SK-N-SH (cell line): ENCODE results near the gene RAB42. TPM values are rescaled to one million over a fixed set of nuclear protein-coding genes. Genes with fewer than 3 reads are reported as not detected.

Experiments
- CTCF ChIA-PET: fragments of 300-600, 350-600 bp; formaldehyde crosslinking; extraction: SDS; loops from one replicate; lab custom pipeline; 2021; lab: Yijun Ruan, JAX
- POLR2A ChIA-PET: fragments of 350-600 bp; sonication (Branson Sonifier 250); formaldehyde crosslinking; extraction: SDS; loops from one replicate; lab custom pipeline; 2020; ENCODE audit warnings: antibody characterized with exemption, inconsistent platforms; lab: Yijun Ruan, JAX
- DNase-seq: peaks from one replicate; pipeline ENCODE4 v3.0.0; 2012
- H2AFZ ChIP-seq: fragments of 200-600 bp; sonication (generic); 2 replicates; pipeline ENCODE4 v1.8.1; 2016; ENCODE audit warnings: antibody characterized with exemption, mild to moderate bottlenecking, low read depth
- H3F3A ChIP-seq: fragments of 200-600 bp; sonication (generic); replicated peaks from 2 replicates; pipeline ENCODE3; 2016; ENCODE audit warnings: antibody characterized with exemption, mild to moderate bottlenecking; ENCODE audit not compliant: insufficient read depth
- H3K27ac ChIP-seq, 2 experiments: fragments of 200-500 bp in 1 of 2; fragments of 200-600 bp in 1 of 2; sonication (Bioruptor generic) in 1 of 2; sonication (generic), shearing (Covaris generic) in 1 of 2; 2 replicates each; pipeline versions ENCODE4 v1.5.1 to v1.6.1; 2014 to 2016; ENCODE audit warnings: low read depth in 2 of 2, inconsistent platforms in 1 of 2, low read length in 1 of 2, mild to moderate bottlenecking in 1 of 2, mixed read lengths in 1 of 2
- H3K27me3 ChIP-seq: fragments of 200-600 bp; sonication (generic), shearing (Covaris generic); 2 replicates; pipeline ENCODE4 v1.6.1; 2016; ENCODE audit warnings: mixed run types; ENCODE audit not compliant: insufficient read depth
- H3K36me3 ChIP-seq, 2 experiments: fragments of 200-500 bp in 1 of 2; fragments of 200-600 bp in 1 of 2; sonication (Bioruptor generic) in 1 of 2; sonication (generic) in 1 of 2; replicated peaks in 1 of 2; 2 replicates each; pipeline versions ENCODE3 to v1.5.1; 2014 to 2016; ENCODE audit warnings: low read length in 1 of 2, mild to moderate bottlenecking in 1 of 2; ENCODE audit not compliant: insufficient read depth in 2 of 2, control insufficient read depth in 1 of 2
- H3K4me1 ChIP-seq, 2 experiments: fragments of 200-500 bp in 1 of 2; fragments of 200-600 bp in 1 of 2; sonication (Bioruptor generic) in 1 of 2; sonication (generic), shearing (Covaris generic) in 1 of 2; 2 replicates each; pipeline versions ENCODE4 v1.5.1 to v1.6.1; 2014 to 2016; ENCODE audit warnings: low read depth in 1 of 2, low read length in 1 of 2, mixed run types in 1 of 2; ENCODE audit not compliant: insufficient read depth in 2 of 2, control insufficient read depth in 1 of 2
- H3K4me2 ChIP-seq: fragments of 200-600 bp; sonication (generic), shearing (Covaris generic); 2 replicates; pipeline ENCODE4 v1.6.1; 2017; ENCODE audit warnings: mixed run types
- H3K4me3 ChIP-seq, 2 experiments: fragments of 200-500 bp in 1 of 2; fragments of 200-600 bp in 1 of 2; sonication (Bioruptor generic) in 1 of 2; sonication (generic), shearing (Covaris generic) in 1 of 2; 2 replicates each; pipeline versions ENCODE4 v1.5.1 to v1.8.1; 2014 to 2016; ENCODE audit warnings: low read depth in 2 of 2, inconsistent platforms in 1 of 2, low read length in 1 of 2, mild to moderate bottlenecking in 1 of 2, mixed read lengths in 1 of 2, moderate library complexity in 1 of 2
- H3K79me2 ChIP-seq: fragments of 200-600 bp; sonication (generic); 2 replicates; pipeline ENCODE4 v1.8.1; 2017; ENCODE audit warnings: mild to moderate bottlenecking; ENCODE audit not compliant: insufficient read depth
- H3K9ac ChIP-seq: fragments of 200-600 bp; sonication (generic); 2 replicates; pipeline ENCODE4 v1.6.1; 2017; ENCODE audit warnings: mixed run types
- H3K9me2 ChIP-seq: fragments of 200-600 bp; sonication (generic); 2 replicates; pipeline ENCODE4 v1.6.1; 2017; ENCODE audit warnings: mixed run types
- H3K9me3 ChIP-seq: fragments of 200-600 bp; sonication (generic); 2 replicates; pipeline ENCODE4 v1.6.1; 2017; ENCODE audit warnings: mixed run types, mild to moderate bottlenecking, moderate library complexity
- H4K20me1 ChIP-seq: fragments of 200-600 bp; sonication (generic); 2 replicates; pipeline ENCODE4 v1.6.1; 2017; ENCODE audit warnings: mild to moderate bottlenecking, mixed run types; ENCODE audit not compliant: insufficient read depth
- ELF1 ChIP-seq: IDR thresholded peaks from 2 replicates; pipeline ENCODE4 v1.4.0; 2012
- FOSL2 ChIP-seq: IDR thresholded peaks from 2 replicates; pipeline ENCODE4 v1.4.0; 2012; ENCODE audit warnings: low read depth, mild to moderate bottlenecking, moderate library complexity, borderline replicate concordance
- JUND ChIP-seq: IDR thresholded peaks from 2 replicates; pipeline ENCODE4 v1.4.0; 2012
- POLR2AphosphoS5 ChIP-seq: IDR thresholded peaks from 2 replicates; pipeline ENCODE4 v1.6.1; 2012; ENCODE audit warnings: low read depth, low read length
- RAD21 ChIP-seq: IDR thresholded peaks from 2 replicates; pipeline ENCODE4 v1.6.1; 2012; ENCODE audit warnings: mild to moderate bottlenecking, low read length
- RCOR1 ChIP-seq: fragments of 150-350 bp; IDR thresholded peaks from 2 replicates; pipeline ENCODE4 v1.6.1; 2017; ENCODE audit warnings: antibody characterized with exemption, low read length
- RFX5 ChIP-seq: IDR thresholded peaks from 2 replicates; pipeline ENCODE4 v1.6.1; 2012; ENCODE audit warnings: mild to moderate bottlenecking, improper control_type of control experiment, low read length
- RXRA ChIP-seq: IDR thresholded peaks from 2 replicates; pipeline ENCODE4 v1.4.0; 2012; ENCODE audit warnings: low read depth, mild to moderate bottlenecking, borderline replicate concordance
- SIN3A ChIP-seq: IDR thresholded peaks from 2 replicates; pipeline ENCODE4 v1.6.1; 2012; ENCODE audit warnings: low read depth, mild to moderate bottlenecking, low read length, moderate library complexity, borderline replicate concordance
- SMC3 ChIP-seq: IDR thresholded peaks from 2 replicates; pipeline ENCODE4 v1.6.1; 2012; ENCODE audit warnings: low read depth, low read length, improper control_type of control experiment
- TAF1 ChIP-seq: IDR thresholded peaks from 2 replicates; pipeline ENCODE4 v1.6.1; 2012; ENCODE audit warnings: low read depth, mild to moderate bottlenecking, low read length, moderate library complexity, borderline replicate concordance
- TEAD4 ChIP-seq: IDR thresholded peaks from 2 replicates; pipeline ENCODE4 v1.4.0; 2012; ENCODE audit warnings: mild to moderate bottlenecking, borderline replicate concordance; ENCODE audit not compliant: insufficient read depth
- YY1 ChIP-seq: IDR thresholded peaks from 2 replicates; pipeline ENCODE4 v1.4.0; 2012; ENCODE audit warnings: low read depth, mild to moderate bottlenecking
- WGBS: methylation state at CpG from one replicate; pipeline ENCODE4 v1.1.6; 2017; ENCODE audit warnings: low lambda C conversion rate; 5-methylcytosine and 5-hydroxymethylcytosine counted together
- polyA plus RNA-seq, 3 experiments: library from polyadenylated mRNA; depleted of rRNA; stranded (reverse); fragments of >200 nt; gene quantifications; 2 replicates each; pipeline ENCODE4 v1.2.3, GENCODE V29; 2012
- TF ChIP-seq, protein P1 (sequence below): IDR thresholded peaks from 2 replicates; pipeline ENCODE4 v1.6.1; 2012; ENCODE audit warnings: mild to moderate bottlenecking, low read depth, low read length, moderate library complexity
- TF ChIP-seq, protein P2 (sequence below): IDR thresholded peaks from 2 replicates; pipeline ENCODE4 v1.4.0; 2012; ENCODE audit warnings: low read depth
- TF ChIP-seq, protein P3 (sequence below): fragments of 150-350 bp; IDR thresholded peaks from 2 replicates; pipeline ENCODE4 v1.6.1; 2017; ENCODE audit warnings: antibody characterized with exemption, low read length, low read depth, borderline replicate concordance
- TF ChIP-seq, protein P4 (sequence below): fragments of 200-600 bp; sonication (generic); IDR thresholded peaks from 2 replicates; pipeline ENCODE4 v1.6.1; 2017; ENCODE audit warnings: antibody characterized with exemption, mild to moderate bottlenecking, moderate library complexity

RAB42 gene
- polyA plus RNA-seq, 1 of the 3 experiments (the other 2 are of a cell fraction), result 4.6 TPM

DNA sequence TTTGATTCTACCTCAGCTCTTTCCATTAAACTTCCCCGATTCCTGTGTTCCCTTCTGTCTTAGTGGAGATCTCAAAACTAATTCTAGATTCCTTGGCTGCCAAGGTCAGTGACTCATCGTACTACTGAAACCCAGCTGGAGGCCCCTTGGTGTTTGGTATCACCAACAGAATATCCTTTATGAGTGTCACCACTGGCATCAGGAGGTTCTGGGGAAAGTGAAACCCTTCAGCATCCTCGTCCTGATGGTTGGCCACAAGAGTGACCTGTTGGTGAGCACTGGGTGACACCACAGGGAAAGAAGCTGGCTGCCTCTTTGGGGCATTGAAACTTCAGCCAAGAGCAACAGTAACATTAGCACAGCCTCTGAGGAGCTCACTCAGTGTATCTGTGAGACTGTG lies 9.6 kb downstream of the RAB42 start (continued):
- peak; percentile 31; the same call in 1 of the 2 replicates for TF ChIP-seq RXRA
- TF ChIP-seq, protein P1, sequence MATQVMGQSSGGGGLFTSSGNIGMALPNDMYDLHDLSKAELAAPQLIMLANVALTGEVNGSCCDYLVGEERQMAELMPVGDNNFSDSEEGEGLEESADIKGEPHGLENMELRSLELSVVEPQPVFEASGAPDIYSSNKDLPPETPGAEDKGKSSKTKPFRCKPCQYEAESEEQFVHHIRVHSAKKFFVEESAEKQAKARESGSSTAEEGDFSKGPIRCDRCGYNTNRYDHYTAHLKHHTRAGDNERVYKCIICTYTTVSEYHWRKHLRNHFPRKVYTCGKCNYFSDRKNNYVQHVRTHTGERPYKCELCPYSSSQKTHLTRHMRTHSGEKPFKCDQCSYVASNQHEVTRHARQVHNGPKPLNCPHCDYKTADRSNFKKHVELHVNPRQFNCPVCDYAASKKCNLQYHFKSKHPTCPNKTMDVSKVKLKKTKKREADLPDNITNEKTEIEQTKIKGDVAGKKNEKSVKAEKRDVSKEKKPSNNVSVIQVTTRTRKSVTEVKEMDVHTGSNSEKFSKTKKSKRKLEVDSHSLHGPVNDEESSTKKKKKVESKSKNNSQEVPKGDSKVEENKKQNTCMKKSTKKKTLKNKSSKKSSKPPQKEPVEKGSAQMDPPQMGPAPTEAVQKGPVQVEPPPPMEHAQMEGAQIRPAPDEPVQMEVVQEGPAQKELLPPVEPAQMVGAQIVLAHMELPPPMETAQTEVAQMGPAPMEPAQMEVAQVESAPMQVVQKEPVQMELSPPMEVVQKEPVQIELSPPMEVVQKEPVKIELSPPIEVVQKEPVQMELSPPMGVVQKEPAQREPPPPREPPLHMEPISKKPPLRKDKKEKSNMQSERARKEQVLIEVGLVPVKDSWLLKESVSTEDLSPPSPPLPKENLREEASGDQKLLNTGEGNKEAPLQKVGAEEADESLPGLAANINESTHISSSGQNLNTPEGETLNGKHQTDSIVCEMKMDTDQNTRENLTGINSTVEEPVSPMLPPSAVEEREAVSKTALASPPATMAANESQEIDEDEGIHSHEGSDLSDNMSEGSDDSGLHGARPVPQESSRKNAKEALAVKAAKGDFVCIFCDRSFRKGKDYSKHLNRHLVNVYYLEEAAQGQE, result peak; percentile 40; the same call in 1 of the 2 replicates
- peak; percentile 95 for TF ChIP-seq FOSL2
- TF ChIP-seq RAD21, result no peak
- TF ChIP-seq, protein P2, sequence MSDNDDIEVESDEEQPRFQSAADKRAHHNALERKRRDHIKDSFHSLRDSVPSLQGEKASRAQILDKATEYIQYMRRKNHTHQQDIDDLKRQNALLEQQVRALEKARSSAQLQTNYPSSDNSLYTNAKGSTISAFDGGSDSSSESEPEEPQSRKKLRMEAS, result peak; percentile 40; the same call in 1 of the 2 replicates
- TF ChIP-seq JUND, result peak; percentile 94

DNA sequence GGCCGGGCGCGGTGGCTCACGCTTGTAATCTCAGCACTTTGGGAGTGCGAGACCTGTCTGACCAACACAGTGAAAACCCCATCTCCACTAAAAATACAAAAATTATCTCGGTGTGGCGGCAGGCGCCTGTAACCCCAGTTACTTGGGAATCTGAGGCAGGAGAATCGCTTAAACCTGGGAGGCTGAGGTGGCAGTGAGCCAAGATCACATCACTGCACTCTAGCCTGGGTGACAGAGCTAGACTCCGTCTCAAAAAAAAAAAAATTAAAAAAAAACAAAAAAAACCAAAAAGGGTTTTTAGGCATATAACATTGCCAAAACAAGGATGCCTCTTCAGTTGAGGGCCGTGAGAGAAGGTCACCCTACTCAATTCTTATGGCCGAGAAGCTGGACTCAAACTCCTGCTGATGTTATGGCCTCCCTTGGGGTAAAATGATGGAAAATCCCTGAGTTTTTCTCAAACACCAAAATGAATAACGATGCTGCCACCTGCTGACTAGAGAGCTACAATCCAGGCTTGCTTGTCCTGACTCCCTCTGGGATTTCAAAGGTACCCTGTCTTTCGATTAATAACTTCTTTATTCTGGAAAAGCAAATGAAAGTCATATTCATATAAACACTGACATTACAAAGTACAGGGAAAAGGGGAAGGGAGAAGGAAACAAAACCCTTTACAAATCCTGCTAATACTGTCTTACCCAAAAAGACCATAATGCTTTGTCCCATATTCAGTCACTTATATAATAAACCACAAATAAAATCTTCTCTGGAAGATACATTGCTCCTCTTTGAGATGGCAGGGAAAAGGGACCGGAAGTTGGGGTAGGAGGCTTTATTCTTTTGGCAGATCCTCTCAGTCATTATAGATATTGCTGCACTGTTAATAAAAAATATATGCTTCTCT lies 10.7 kb downstream of the RAB42 start:
- Histone ChIP-seq H3K36me3 (peaks cover 8 to 20% of the 10 kb centered on the region in 2 experiments), H2AFZ (no peak overlapping the region), H3K79me2 (no peaks in the 10 kb centered on the region), H4K20me1 (peaks cover 4% of the 10 kb centered on the region; the same call in 1 of the 2 replicates), H3K4me3 (no peak overlapping the region; a peak in 1 of 4 replicates), H3F3A (peaks cover 32% of the 10 kb centered on the region), H3K27ac (peak overlapping the region in 1 of 2 experiments; percentile 69; a peak in 2 of 4 replicates), H3K9me3 (no peaks in the 10 kb centered on the region), H3K27me3 (no peaks in the 10 kb centered on the region)
- 61% methylated on average over 15 of the region's 15 CpGs for WGBS
- peak; percentile 92 for TF ChIP-seq RAD21
- TF ChIP-seq YY1, result no peak
- TF ChIP-seq TAF1, result no peak
- TF ChIP-seq POLR2AphosphoS5, result no peak
- peak; percentile 84 for TF ChIP-seq SMC3
- TF ChIP-seq SIN3A, result no peak; the same call in 1 of the 2 replicates
- TF ChIP-seq ELF1, result no peak
- TF ChIP-seq RFX5, result no peak
- TF ChIP-seq TEAD4, result no peak
- TF ChIP-seq RCOR1, result no peak
- TF ChIP-seq, protein P3, sequence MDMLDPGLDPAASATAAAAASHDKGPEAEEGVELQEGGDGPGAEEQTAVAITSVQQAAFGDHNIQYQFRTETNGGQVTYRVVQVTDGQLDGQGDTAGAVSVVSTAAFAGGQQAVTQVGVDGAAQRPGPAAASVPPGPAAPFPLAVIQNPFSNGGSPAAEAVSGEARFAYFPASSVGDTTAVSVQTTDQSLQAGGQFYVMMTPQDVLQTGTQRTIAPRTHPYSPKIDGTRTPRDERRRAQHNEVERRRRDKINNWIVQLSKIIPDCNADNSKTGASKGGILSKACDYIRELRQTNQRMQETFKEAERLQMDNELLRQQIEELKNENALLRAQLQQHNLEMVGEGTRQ, result no peak
- TF ChIP-seq, protein P4, sequence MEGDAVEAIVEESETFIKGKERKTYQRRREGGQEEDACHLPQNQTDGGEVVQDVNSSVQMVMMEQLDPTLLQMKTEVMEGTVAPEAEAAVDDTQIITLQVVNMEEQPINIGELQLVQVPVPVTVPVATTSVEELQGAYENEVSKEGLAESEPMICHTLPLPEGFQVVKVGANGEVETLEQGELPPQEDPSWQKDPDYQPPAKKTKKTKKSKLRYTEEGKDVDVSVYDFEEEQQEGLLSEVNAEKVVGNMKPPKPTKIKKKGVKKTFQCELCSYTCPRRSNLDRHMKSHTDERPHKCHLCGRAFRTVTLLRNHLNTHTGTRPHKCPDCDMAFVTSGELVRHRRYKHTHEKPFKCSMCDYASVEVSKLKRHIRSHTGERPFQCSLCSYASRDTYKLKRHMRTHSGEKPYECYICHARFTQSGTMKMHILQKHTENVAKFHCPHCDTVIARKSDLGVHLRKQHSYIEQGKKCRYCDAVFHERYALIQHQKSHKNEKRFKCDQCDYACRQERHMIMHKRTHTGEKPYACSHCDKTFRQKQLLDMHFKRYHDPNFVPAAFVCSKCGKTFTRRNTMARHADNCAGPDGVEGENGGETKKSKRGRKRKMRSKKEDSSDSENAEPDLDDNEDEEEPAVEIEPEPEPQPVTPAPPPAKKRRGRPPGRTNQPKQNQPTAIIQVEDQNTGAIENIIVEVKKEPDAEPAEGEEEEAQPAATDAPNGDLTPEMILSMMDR, result peak; percentile 86
- TF ChIP-seq, all 33 proteins: peak for 3
- Histone ChIP-seq H3K4me2 (peak overlapping the region; percentile 71), H3K9ac (no peak overlapping the region), H3K9me2 (no peaks in the 10 kb centered on the region), H3K4me1 (peaks cover 0 to 13% of the 10 kb centered on the region in 2 experiments; a peak in 3 of 4 replicates)
- POLR2A ChIA-PET, result interaction anchor here (1.1 to 1.8 kb wide), 2 partner anchors 21 to 84 kb away, joined by 3 to 14 read pairs; no protein-coding TSS in a partner anchor
- peak; percentile 80 for DNase-seq
- CTCF ChIA-PET, result interaction anchor here (0.6 to 6.4 kb wide), 34 partner anchors 9 to 354 kb away, joined by 3 to 48 read pairs (median 4); partner anchors contain the start of gene RCC1
